HepG2 (cell line): ENCODE measurements around the gene TNNT3. TPM values are rescaled to one million over a fixed set of nuclear protein-coding genes. Genes with fewer than 3 reads are reported as not detected.

ENCODE experiments used
- ATAC-seq: fragments of 200-7000 bp; cut with Tn5 transposase; 3 replicates; pipeline ENCODE4 v1.9.1; 2020; ENCODE audit warnings: mild to moderate bottlenecking, moderate library complexity
- BruUV-seq: library from RNA; stranded (reverse); fragments of 400-500 nt; replicated peaks from 2 replicates; lab custom pipeline; 2021; lab: Mats Ljungman, UMichigan
- CTCF ChIA-PET: fragments of 300-600 bp; formaldehyde crosslinking; extraction: SDS; loops from one replicate; lab custom pipeline; 2021; ENCODE audit warnings: low total read pairs, inconsistent platforms, low intra/inter-chr PET ratio; lab: Yijun Ruan, JAX
- POLR2A ChIA-PET: fragments of 350-600 bp; sonication (Branson Sonifier 250); formaldehyde crosslinking; loops from one replicate; lab custom pipeline; 2020; ENCODE audit warnings: antibody characterized with exemption, inconsistent platforms; lab: Yijun Ruan, JAX
- DNase-seq: peaks from one replicate; pipeline ENCODE4 v3.0.0-alpha.2; 2015; ENCODE audit warnings: low spot score
- FAIRE-seq: peaks from 3 replicates; lab custom pipeline; 2011; peaks lifted over from hg19 to GRCh38; lab: Jason Lieb, UNC
- H2AFZ ChIP-seq: one replicate; pipeline ENCODE4 v1.6.1; 2011; ENCODE audit warnings: low read length, inconsistent platforms
- H3K27ac ChIP-seq: fragments of 300-600 bp; 3 replicates; pipeline ENCODE4 v1.8.0; 2011; ENCODE audit warnings: mixed run types, mild to moderate bottlenecking, mixed read lengths, low read length, inconsistent platforms; ENCODE audit not compliant: insufficient read depth; ENCODE audit errors: extremely low read length
- H3K27me3 ChIP-seq, 2 experiments: fragments of 200-600 bp in 1 of 2; 2 replicates in 1 of 2; 3 replicates in 1 of 2; pipeline versions ENCODE4 v1.6.0 to v1.8.0; 2011; ENCODE audit warnings: low read length in 2 of 2, mild to moderate bottlenecking in 2 of 2, moderate library complexity in 2 of 2, inconsistent platforms in 1 of 2; ENCODE audit not compliant: insufficient read depth in 2 of 2, control insufficient read depth in 1 of 2
- H3K36me3 ChIP-seq, 2 experiments: fragments of 200-600 bp in 1 of 2; replicated peaks in 1 of 2; 2 replicates in 1 of 2; 3 replicates in 1 of 2; pipeline versions ENCODE4 v1.5.1 to v1.8.0; 2011; ENCODE audit warnings: low read length in 2 of 2, inconsistent platforms in 1 of 2; ENCODE audit not compliant: insufficient read depth in 2 of 2, control insufficient read depth in 1 of 2
- H3K4me1 ChIP-seq: 2 replicates; pipeline ENCODE4 v1.5.1; 2012; ENCODE audit warnings: low read length, inconsistent platforms; ENCODE audit not compliant: insufficient read depth
- H3K4me2 ChIP-seq: 2 replicates; pipeline ENCODE4 v1.6.0; 2011; ENCODE audit warnings: low read depth, low read length, inconsistent platforms
- H3K4me3 ChIP-seq, 3 experiments: fragments of 200-600 bp in 1 of 3; sonication (generic), shearing (Covaris generic) in 1 of 3; replicated peaks in 1 of 3; 2 replicates each; pipeline ENCODE4 v1.5.1; 2011 to 2016; ENCODE audit warnings: low read length in 3 of 3, inconsistent platforms in 2 of 3, low read depth in 2 of 3, mild to moderate bottlenecking in 2 of 3, control low read depth in 1 of 3, mixed read lengths in 1 of 3; ENCODE audit not compliant: insufficient read depth in 1 of 3
- H3K79me2 ChIP-seq: one replicate; pipeline ENCODE4 v1.6.1; 2011; ENCODE audit warnings: low read length, inconsistent platforms; ENCODE audit not compliant: insufficient read depth
- H3K9ac ChIP-seq: 2 replicates; pipeline ENCODE4 v1.6.0; 2011; ENCODE audit warnings: mild to moderate bottlenecking, low read depth, low read length, inconsistent platforms; ENCODE audit not compliant: insufficient read depth
- H3K9me3 ChIP-seq: 2 replicates; pipeline ENCODE4 v1.5.1; 2012; ENCODE audit warnings: mild to moderate bottlenecking, low read length
- H4K20me1 ChIP-seq: 2 replicates; pipeline ENCODE4 v1.6.0; 2011; ENCODE audit warnings: inconsistent platforms, mild to moderate bottlenecking, low read length, moderate library complexity; ENCODE audit not compliant: insufficient read depth
- ATF6 ChIP-seq: sonication (generic); formaldehyde crosslinking; conservative IDR thresholded peaks from 2 replicates; pipeline ENCODE4 v1.4.0; 2020; ENCODE audit warnings: missing genetic modification reagents
- ELF1 ChIP-seq: sonication (generic); formaldehyde crosslinking; IDR thresholded peaks from 2 replicates; pipeline ENCODE4 v1.4.0; 2020; ENCODE audit warnings: missing genetic modification reagents
- ELF3 ChIP-seq: IDR thresholded peaks from 2 replicates; pipeline ENCODE4 v1.6.1; 2016; ENCODE audit warnings: missing genetic modification reagents, missing compliant biosample characterization
- HDAC6 ChIP-seq: fragments of 200-600 bp; sonication (generic); IDR thresholded peaks from 2 replicates; pipeline ENCODE4 v1.7.0; 2017; ENCODE audit warnings: mild to moderate bottlenecking, antibody characterized with exemption, low read length, low read depth
- HIVEP1 ChIP-seq: sonication (generic); formaldehyde crosslinking; IDR thresholded peaks from 2 replicates; pipeline ENCODE4 v1.4.0; 2020; ENCODE audit warnings: mild to moderate bottlenecking, missing genetic modification reagents
- HMGXB4 ChIP-seq, 2 experiments: sonication (generic) in 1 of 2; formaldehyde crosslinking in 1 of 2; IDR thresholded peaks; 2 replicates each; pipeline versions ENCODE4 v1.4.0 to v1.6.1; 2018 to 2020; ENCODE audit warnings: missing genetic modification reagents in 2 of 2, borderline replicate concordance in 1 of 2, low read depth in 1 of 2, mild to moderate bottlenecking in 1 of 2, missing biosample characterization in 1 of 2
- HNF1B ChIP-seq: sonication (generic); formaldehyde crosslinking; IDR thresholded peaks from 2 replicates; pipeline ENCODE4 v1.5.1; 2020; ENCODE audit warnings: mild to moderate bottlenecking, moderate library complexity, missing genetic modification reagents
- HOXA9 ChIP-seq: sonication (generic); formaldehyde crosslinking; IDR thresholded peaks from 2 replicates; pipeline ENCODE4 v1.8.1; 2022; ENCODE audit warnings: missing genetic modification reagents, mild to moderate bottlenecking, moderate library complexity, borderline replicate concordance
- JUNB ChIP-seq: sonication (generic); formaldehyde crosslinking; IDR thresholded peaks from 2 replicates; pipeline ENCODE4 v1.8.0; 2022; ENCODE audit warnings: missing genetic modification reagents, mild to moderate bottlenecking, borderline replicate concordance
- KLF11 ChIP-seq: IDR thresholded peaks from 2 replicates; pipeline ENCODE4 v1.6.1; 2016; ENCODE audit warnings: missing compliant biosample characterization
- MED13 ChIP-seq: sonication (generic); formaldehyde crosslinking; IDR thresholded peaks from 2 replicates; pipeline ENCODE4 v1.5.0; 2020; ENCODE audit warnings: missing genetic modification reagents
- MLX ChIP-seq: IDR thresholded peaks from 2 replicates; pipeline ENCODE4 v1.6.1; 2016
- MXD4 ChIP-seq: IDR thresholded peaks from 2 replicates; pipeline ENCODE4 v1.6.1; 2016; ENCODE audit warnings: mild to moderate bottlenecking, missing biosample characterization, missing genetic modification reagents
- SMARCE1 ChIP-seq: fragments of 450-650 bp; IDR thresholded peaks from 2 replicates; pipeline ENCODE4 v1.6.1; 2017; ENCODE audit warnings: borderline replicate concordance
- SRSF9 ChIP-seq: fragments of 200-400 bp; formaldehyde crosslinking; IDR thresholded peaks from 2 replicates; pipeline ENCODE4 v1.6.1; 2018; ENCODE audit warnings: borderline replicate concordance, mild to moderate bottlenecking, low read depth, low read length; ENCODE audit not compliant: insufficient read depth, poor library complexity, severe bottlenecking
- TEAD2 ChIP-seq: sonication (generic); formaldehyde crosslinking; IDR thresholded peaks from 2 replicates; pipeline ENCODE4 v1.9.0; 2021; ENCODE audit warnings: missing genetic modification reagents
- ZBTB3 ChIP-seq: sonication (generic); formaldehyde crosslinking; IDR thresholded peaks from 2 replicates; pipeline ENCODE4 v1.4.0; 2020; ENCODE audit warnings: low read depth, mild to moderate bottlenecking, moderate library complexity, missing genetic modification reagents, borderline replicate concordance
- ZNF614 ChIP-seq: IDR thresholded peaks from 2 replicates; pipeline ENCODE4 v1.6.1; 2018; ENCODE audit warnings: missing biosample characterization, missing genetic modification reagents, inconsistent platforms, borderline replicate concordance
- ZNF7 ChIP-seq: IDR thresholded peaks from 2 replicates; pipeline ENCODE4 v1.6.1; 2016; ENCODE audit warnings: missing biosample characterization, missing genetic modification reagents
- ZNF816 ChIP-seq: sonication (generic); formaldehyde crosslinking; IDR thresholded peaks from 2 replicates; pipeline ENCODE4 v1.8.0; 2022; ENCODE audit warnings: missing genetic modification reagents, mild to moderate bottlenecking, borderline replicate concordance
- WGBS: methylation state at CpG from one replicate; pipeline ENCODE4 v1.1.6; 2017; ENCODE audit warnings: low lambda C conversion rate; 5-methylcytosine and 5-hydroxymethylcytosine counted together
- in situ Hi-C: cut with HindIII; loops from 2 replicates; pipeline ENCODE4 v1.10.0; 2017; ENCODE audit warnings: low pct_unique_long_range_greater_than_20kb; ENCODE audit not compliant: extremely low pct_ligation_motif_present
- intact Hi-C: fragments of 100-400 bp; cut with micrococcal nuclease; formaldehyde crosslinking; loops from one replicate; pipeline ENCODE4 v1.10.0; 2022; ENCODE audit not compliant: unreplicated experiment
- polyA plus RNA-seq, 8 experiments: library from polyadenylated mRNA; depleted of rRNA in 3 of 8; stranded (reverse) in 7 of 8; unstranded in 1 of 8; fragments of >200 nt; fragmentation: Illumina TruSeq in 4 of 8; extraction: Trizol in 4 of 8; gene quantifications; 2 replicates each; pipeline versions ENCODE4 v1.2.1 to v1.2.3, GENCODE V29; 2011 to 2016; ENCODE audit warnings: low read depth in 4 of 8, missing spikeins in 1 of 8, mixed read lengths in 1 of 8; ENCODE audit not compliant: insufficient read depth in 1 of 8
- total RNA-seq, 5 experiments: library from RNA; depleted of rRNA; stranded (reverse); fragments of >200 nt; fragmentation: Illumina TruSeq; extraction: Trizol; gene quantifications; 2 replicates each; pipeline ENCODE4 v1.2.3, GENCODE V29; 2016; ENCODE audit warnings: low read depth in 1 of 5

Gene TNNT3
- total and polyA plus RNA-seq, 2 of the 13 experiments (the other 11 are each of a cell fraction or from before 2014, with no cell fraction given): not detected

DNA sequence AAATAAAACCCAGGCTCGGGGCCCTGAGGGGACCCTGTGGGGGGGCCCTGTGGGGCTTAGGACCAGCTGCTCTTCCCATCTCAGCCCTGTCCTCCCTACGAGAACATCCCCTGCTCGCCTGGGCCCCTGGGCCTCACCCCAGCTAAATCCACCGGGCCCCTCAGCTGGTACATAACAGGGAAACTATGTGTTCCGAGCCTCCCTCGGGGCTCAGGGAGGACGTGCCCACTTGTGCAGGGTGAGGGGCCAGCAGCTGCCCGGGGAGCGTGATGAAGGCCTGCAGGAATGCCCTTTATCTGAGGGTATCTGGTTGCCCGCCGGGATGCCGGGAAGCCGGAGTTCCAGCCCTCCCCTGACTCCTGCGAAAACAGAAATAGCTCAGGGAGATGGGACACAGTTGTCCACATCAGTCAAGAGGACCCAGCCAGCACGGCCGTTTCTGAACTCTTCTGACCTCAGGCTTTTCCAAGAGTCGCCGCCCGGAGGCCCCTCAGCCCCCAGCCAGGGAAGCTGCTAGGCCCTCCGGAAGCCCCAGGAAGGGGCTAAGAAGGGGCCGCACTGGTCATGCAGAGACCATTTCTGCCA is 48.2 kb downstream of the TNNT3 start:
- CTCF ChIA-PET: interaction anchor here (2.6 kb wide), 1 partner anchor 184 kb away, joined by 24 read pairs; no protein-coding TSS in a partner anchor
- no peak for TF ChIP-seq JUNB (CRISPR knock-in tag)
- TF ChIP-seq ZNF816 (CRISPR knock-in tag): no peak
- no peak for TF ChIP-seq MLX (CRISPR knock-in tag)
- no peak for TF ChIP-seq ZNF614
- no peak for TF ChIP-seq MXD4 (CRISPR knock-in tag)
- no peak for TF ChIP-seq SRSF9
- no peak for TF ChIP-seq HOXA9 (CRISPR knock-in tag)
- no peak for TF ChIP-seq KLF11
- TF ChIP-seq HNF1B (CRISPR knock-in tag): no peak
- TF ChIP-seq ATF6 (CRISPR knock-in tag): no peak
- no peak for TF ChIP-seq SMARCE1
- TF ChIP-seq MED13 (CRISPR knock-in tag): no peak
- TF ChIP-seq ELF1 (CRISPR knock-in tag): no peak
- no peak for TF ChIP-seq ELF3
- TF ChIP-seq ZBTB3 (CRISPR knock-in tag): no peak
- TF ChIP-seq ZNF7 (CRISPR knock-in tag): no peak
- no peak for TF ChIP-seq TEAD2 (CRISPR knock-in tag)
- TF ChIP-seq HIVEP1 (CRISPR knock-in tag): no peak
- TF ChIP-seq HMGXB4 (CRISPR knock-in tag; IDR thresholded peaks at IDR 0.05; ENCODE audit: borderline replicate concordance in 1 of 2, low read depth in 1 of 2): no peak
- TF ChIP-seq HDAC6: no peak
- TF ChIP-seq, all 625 proteins: peak for 0
- BruUV-seq: no TSS peak
- FAIRE-seq (no peak), DNase-seq (no peak), ATAC-seq (no peak)
- Histone ChIP-seq H3K4me3 (no peak overlapping the region), H2AFZ (no peak overlapping the region), H3K27ac (no peak overlapping the region), H3K27me3 (no peaks in the 10 kb centered on the region), H4K20me1 (no peaks in the 10 kb centered on the region), H3K9me3 (no peaks in the 10 kb centered on the region), H3K4me2 (no peak overlapping the region), H3K9ac (no peak overlapping the region), H3K79me2 (no peaks in the 10 kb centered on the region), H3K36me3 (no peaks in the 10 kb centered on the region), H3K4me1 (no peaks in the 10 kb centered on the region)
- no CpG with 5 or more reads among the region's 21 CpGs for WGBS
- in situ Hi-C loops: no loop called here
- intact Hi-C loops: no loop called here
- POLR2A ChIA-PET: interaction anchor here (0.8 to 26.2 kb wide), 4 partner anchors 14 to 169 kb away, joined by 3 to 720 read pairs (median 4); no protein-coding TSS in a partner anchor
